ENCODE results near the gene FCHO1.

GRCh38 chr19:17775991-17776803 is 24.9 kb downstream of the FCHO1 start:
- TF ChIP-seq CTCF (IDR thresholded peaks at IDR 0.05) (no peak), EZH2 (IDR thresholded peaks at IDR 0.05; ENCODE audit: borderline replicate concordance, insufficient read depth, low read depth, low read length, poor library complexity, severe bottlenecking) (no peak)

Data from B cell (primary cell).